ENCODE data around the gene TMEM120A.
A peak's percentile ranks its signal among the peaks of the same experiment; 100 is the strongest.

TMEM120A gene

GRCh38 chr7:75946207-75946855 lies 48.1 kb downstream of the TMEM120A start:
- no peak for DNase-seq (ENCODE audit: insufficient read length, low spot score)
- TF ChIP-seq POLR2A (IDR thresholded peaks at IDR 0.05; ENCODE audit: low read depth, low read length) = no peak
- no peak for FAIRE-seq

GRCh38 chr7:75945297-75946168 lies 48.9 kb downstream of the TMEM120A start:
- no peak for TF ChIP-seq POLR2A (IDR thresholded peaks at IDR 0.05; ENCODE audit: low read depth, low read length)
- no peak for FAIRE-seq
- DNase-seq (ENCODE audit: insufficient read length, low spot score) = no peak

GRCh38 chr7:75944507-75944906 lies 49.9 kb downstream of the TMEM120A start:
- FAIRE-seq (no peak), DNase-seq (ENCODE audit: insufficient read length, low spot score) (no peak)
- TF ChIP-seq POLR2A (IDR thresholded peaks at IDR 0.05; ENCODE audit: low read depth, low read length) = no peak

- TF ChIP-seq POLR2A (IDR thresholded peaks at IDR 0.05; ENCODE audit: low read depth, low read length) = no peak
- FAIRE-seq (no peak), DNase-seq (ENCODE audit: insufficient read length, low spot score) (peak; percentile 84)
These were observed 50.5 kb downstream of the TMEM120A start for GRCh38 chr7:75943864-75944263.

GRCh38 chr7:75938921-75939320 lies 55.5 kb downstream of the TMEM120A start:
- no peak for DNase-seq (ENCODE audit: insufficient read length, low spot score)
- TF ChIP-seq POLR2A (IDR thresholded peaks at IDR 0.05; ENCODE audit: low read depth, low read length) = no peak
- no peak for FAIRE-seq

GRCh38 chr7:75937958-75938786 lies 56.2 kb downstream of the TMEM120A start:
- DNase-seq (ENCODE audit: insufficient read length, low spot score) (peak; percentile 67), FAIRE-seq (no peak)
- TF ChIP-seq POLR2A (IDR thresholded peaks at IDR 0.05; ENCODE audit: low read depth, low read length) = no peak
